Breast epithelium (tissue), 4 donors: ENCODE measurements around the gene SPOUT1. TPM values are rescaled to one million over a fixed set of nuclear protein-coding genes. Genes with fewer than 3 reads are reported as not detected.

Experiments used
- DNase-seq, 2 donors: peaks; one replicate each; pipeline ENCODE4 v3.0.0-alpha.2; 2019; ENCODE audit warnings: low spot score in 2 of 2
- H3K27ac ChIP-seq, 2 donors: fragments of 200-600 bp; sonication (generic) in 1 of 2; one replicate each; pipeline ENCODE4 v1.5.1; 2016 to 2019; ENCODE audit warnings: mild to moderate bottlenecking in 1 of 2
- H3K27me3 ChIP-seq, 2 donors: fragments of 200-600 bp; sonication (generic) in 1 of 2; one replicate each; pipeline versions ENCODE4 v1.5.1 to v1.6.0; 2017 to 2019; ENCODE audit warnings: control low read depth in 1 of 2, mild to moderate bottlenecking in 1 of 2
- H3K36me3 ChIP-seq: fragments of 200-600 bp; one replicate; pipeline ENCODE4 v1.5.1; 2019
- H3K4me1 ChIP-seq, 2 donors: fragments of 200-600 bp; sonication (generic); one replicate each; pipeline ENCODE4 v1.5.1; 2016 to 2019; ENCODE audit warnings: control low read depth in 1 of 2
- H3K4me3 ChIP-seq, 3 donors: fragments of 200-600 bp; sonication (generic); 1 replicate in 2 of 3; 2 replicates in 1 of 3; pipeline ENCODE4 v1.5.1; 2016 to 2019; ENCODE audit warnings: mild to moderate bottlenecking in 3 of 3, moderate library complexity in 2 of 3
- H3K9me3 ChIP-seq, 2 donors: fragments of 200-600 bp; sonication (generic) in 1 of 2; one replicate each; pipeline ENCODE4 v1.5.1; 2016 to 2019; ENCODE audit warnings: control low read depth in 1 of 2
- POLR2A ChIP-seq: fragments of 450-650 bp; IDR thresholded peaks from one replicate; pipeline ENCODE4 v1.6.1; 2016; ENCODE audit warnings: antibody characterized with exemption, mild to moderate bottlenecking, moderate library complexity
- POLR2AphosphoS5 ChIP-seq, 3 donors: sonication (generic); formaldehyde crosslinking; IDR thresholded peaks; one replicate each; pipeline ENCODE4 v1.6.1; 2017; ENCODE audit warnings: antibody characterized with exemption in 3 of 3
- intact Hi-C: fragments of 100-400 bp; cut with DNase I; formaldehyde crosslinking; loops from one replicate; pipeline ENCODE4 v1.15.1; 2023; ENCODE audit warnings: low total_unique reads
- total RNA-seq, 3 donors: library from RNA; depleted of rRNA; stranded (reverse); fragments of >200 nt; gene quantifications; one replicate each; pipeline ENCODE4 v1.1.0, GENCODE V29; 2016
- TF ChIP-seq, protein P1 (sequence below), 3 donors: fragments of 450-650 bp; IDR thresholded peaks; one replicate each; pipeline ENCODE4 v1.5.1; 2016 to 2017; ENCODE audit warnings: antibody characterized with exemption in 3 of 3, mild to moderate bottlenecking in 3 of 3, moderate library complexity in 3 of 3

The SPOUT1 gene
- total RNA-seq, 3 donors from 2014 or later, result 23.0 to 40.0 (median 31.5) TPM

DNA sequence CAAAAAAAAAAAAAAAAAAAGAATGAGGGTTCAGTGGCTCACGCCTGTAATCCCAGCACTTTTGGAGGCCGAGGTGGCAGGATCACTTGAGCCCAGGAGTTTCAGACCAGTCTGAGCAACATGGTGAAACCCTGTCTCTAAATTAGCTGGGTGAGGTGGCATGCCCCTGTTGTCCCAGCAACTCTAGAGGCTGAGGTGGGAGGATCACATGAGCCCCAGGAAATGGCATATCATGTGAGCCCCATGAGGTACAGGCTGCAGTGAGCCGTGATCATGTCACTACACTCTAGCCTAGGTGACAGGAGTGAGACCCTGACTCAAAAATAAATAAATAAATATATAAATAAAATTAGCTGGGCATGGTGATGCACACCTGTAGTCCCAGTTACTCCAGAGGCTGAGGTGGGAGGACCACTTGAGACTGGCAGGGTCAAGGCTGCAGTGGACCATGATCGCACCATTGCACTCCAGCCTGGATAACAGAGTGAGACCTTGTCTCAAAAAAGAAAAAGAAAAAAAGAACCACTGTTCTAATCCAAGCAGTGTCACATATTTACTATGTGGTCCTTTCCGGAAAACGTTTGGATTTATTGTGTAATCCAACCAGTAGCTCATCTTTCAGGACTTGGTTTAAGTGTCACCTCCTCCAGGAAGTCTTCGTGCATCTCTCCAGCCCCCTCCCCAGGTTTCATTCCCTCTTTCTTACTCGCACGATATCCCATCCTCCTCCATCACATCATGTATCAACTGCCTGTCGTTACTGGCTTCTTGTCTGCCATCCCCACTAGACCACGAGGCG, 12.3 kb upstream of the SPOUT1 start:
- Histone ChIP-seq H3K9me3 (no peaks in the 10 kb centered on the region), H3K27me3 (no peaks in the 10 kb centered on the region), H3K27ac (no peak overlapping the region), H3K4me3 (no peak overlapping the region), H3K36me3 (no peaks in the 10 kb centered on the region), H3K4me1 (no peaks in the 10 kb centered on the region)
- no peak for TF ChIP-seq POLR2A
- no peak for TF ChIP-seq POLR2AphosphoS5 (IDR thresholded peaks at IDR 0.05)
- TF ChIP-seq, protein P1, sequence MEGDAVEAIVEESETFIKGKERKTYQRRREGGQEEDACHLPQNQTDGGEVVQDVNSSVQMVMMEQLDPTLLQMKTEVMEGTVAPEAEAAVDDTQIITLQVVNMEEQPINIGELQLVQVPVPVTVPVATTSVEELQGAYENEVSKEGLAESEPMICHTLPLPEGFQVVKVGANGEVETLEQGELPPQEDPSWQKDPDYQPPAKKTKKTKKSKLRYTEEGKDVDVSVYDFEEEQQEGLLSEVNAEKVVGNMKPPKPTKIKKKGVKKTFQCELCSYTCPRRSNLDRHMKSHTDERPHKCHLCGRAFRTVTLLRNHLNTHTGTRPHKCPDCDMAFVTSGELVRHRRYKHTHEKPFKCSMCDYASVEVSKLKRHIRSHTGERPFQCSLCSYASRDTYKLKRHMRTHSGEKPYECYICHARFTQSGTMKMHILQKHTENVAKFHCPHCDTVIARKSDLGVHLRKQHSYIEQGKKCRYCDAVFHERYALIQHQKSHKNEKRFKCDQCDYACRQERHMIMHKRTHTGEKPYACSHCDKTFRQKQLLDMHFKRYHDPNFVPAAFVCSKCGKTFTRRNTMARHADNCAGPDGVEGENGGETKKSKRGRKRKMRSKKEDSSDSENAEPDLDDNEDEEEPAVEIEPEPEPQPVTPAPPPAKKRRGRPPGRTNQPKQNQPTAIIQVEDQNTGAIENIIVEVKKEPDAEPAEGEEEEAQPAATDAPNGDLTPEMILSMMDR (IDR thresholded peaks at IDR 0.05), result no peak
- no peak for DNase-seq
- intact Hi-C loops, result no loop called here

DNA sequence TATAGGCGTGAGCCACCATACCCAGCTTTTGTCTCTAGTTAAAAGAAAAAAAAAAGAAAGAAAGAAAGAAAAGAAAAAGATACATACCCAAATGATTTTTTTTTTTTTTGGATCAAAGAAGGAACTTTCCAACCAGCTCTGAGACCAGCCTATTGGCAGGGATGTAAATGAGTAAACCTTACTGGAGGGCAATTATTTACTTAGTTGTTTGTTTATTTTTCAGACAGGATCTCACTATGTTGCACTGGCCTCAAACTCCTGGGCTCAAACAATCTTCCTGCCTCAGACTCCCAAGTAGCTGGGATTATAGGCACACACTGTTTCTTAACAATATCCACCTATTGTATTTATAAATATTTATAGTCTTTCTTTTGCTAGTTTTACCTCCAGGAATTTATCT, 10.9 kb upstream of the SPOUT1 start:
- Histone ChIP-seq H3K4me3 (no peak overlapping the region), H3K4me1 (no peaks in the 10 kb centered on the region), H3K36me3 (no peaks in the 10 kb centered on the region), H3K27ac (no peak overlapping the region), H3K9me3 (no peaks in the 10 kb centered on the region), H3K27me3 (no peaks in the 10 kb centered on the region)
- TF ChIP-seq, protein P1 (IDR thresholded peaks at IDR 0.05), result no peak
- no peak for TF ChIP-seq POLR2AphosphoS5 (IDR thresholded peaks at IDR 0.05)
- TF ChIP-seq POLR2A, result no peak
- intact Hi-C loops, result no loop called here
- DNase-seq, result no peak

GRCh38 chr9:128838338-128838737, 8.7 kb upstream of the SPOUT1 start:
- H3K4me1 ChIP-seq, result no peaks in the 10 kb centered on the region
- no peak for DNase-seq
- intact Hi-C loops, result no loop called here
- no peaks in the 10 kb centered on the region for H3K9me3 ChIP-seq
- no peaks in the 10 kb centered on the region for H3K36me3 ChIP-seq
- H3K27ac ChIP-seq, result no peak overlapping the region
- H3K4me3 ChIP-seq, result no peak overlapping the region
- H3K27me3 ChIP-seq, result no peaks in the 10 kb centered on the region
- TF ChIP-seq, protein P1 (IDR thresholded peaks at IDR 0.05), result no peak
- TF ChIP-seq POLR2A, result no peak
- TF ChIP-seq POLR2AphosphoS5 (IDR thresholded peaks at IDR 0.05), result no peak

- DNase-seq, result no peak
- Histone ChIP-seq H3K4me3 (no peak overlapping the region), H3K27ac (no peak overlapping the region), H3K27me3 (no peaks in the 10 kb centered on the region), H3K36me3 (no peaks in the 10 kb centered on the region), H3K9me3 (no peaks in the 10 kb centered on the region), H3K4me1 (no peaks in the 10 kb centered on the region)
- intact Hi-C loops, result no loop called here
- TF ChIP-seq POLR2A, result no peak
- no peak for TF ChIP-seq POLR2AphosphoS5 (IDR thresholded peaks at IDR 0.05)
- TF ChIP-seq, protein P1 (IDR thresholded peaks at IDR 0.05), result no peak
These were observed 7.0 kb upstream of the SPOUT1 start for GRCh38 chr9:128836509-128837145.
